Endothelial cell of hepatic sinusoid (primary cell): ENCODE results near the gene RRBP1.

Experiments
- in situ Hi-C: cut with HindIII; loops from 2 replicates; pipeline ENCODE4 v1.10.0; 2017; ENCODE audit warnings: low sequenced_read_pairs

RRBP1 gene

DNA sequence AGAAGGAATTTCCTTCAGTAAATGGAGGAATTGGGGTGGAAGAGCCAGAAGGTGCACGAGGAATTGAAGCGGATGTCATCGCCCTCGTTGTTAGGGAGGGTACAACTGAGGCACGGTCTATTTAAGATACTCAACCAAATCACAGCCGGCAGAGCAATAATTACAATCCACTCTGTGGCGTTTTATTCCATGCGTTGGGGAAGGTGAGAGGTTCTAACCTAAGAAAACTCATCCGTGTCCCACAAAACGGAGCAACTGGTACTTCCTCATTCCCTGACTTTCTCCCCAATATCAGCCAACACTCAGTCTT lies 802 bp upstream of the RRBP1 start:
- in situ Hi-C loops, result no loop called here

DNA sequence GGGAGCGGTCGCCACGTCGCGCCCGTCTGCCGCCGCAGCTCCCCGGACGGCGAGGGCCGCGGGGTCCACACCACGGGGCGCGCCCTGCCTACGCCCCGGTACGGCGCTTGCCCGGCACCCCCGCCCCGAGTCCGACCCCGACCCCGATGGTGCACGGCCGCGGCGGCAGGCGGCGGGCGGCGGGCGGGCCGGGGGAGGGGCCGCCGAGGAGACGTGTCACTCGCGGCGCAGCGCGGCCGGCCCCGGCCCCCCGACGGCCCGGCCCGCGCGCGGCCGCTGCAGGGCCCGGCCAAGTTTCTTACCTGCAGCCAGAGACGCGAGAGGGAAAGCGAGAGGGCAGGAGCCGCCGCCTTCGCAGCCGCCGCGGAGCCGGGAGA lies 328 bp downstream of the RRBP1 start:
- in situ Hi-C loops, result no loop called here

DNA sequence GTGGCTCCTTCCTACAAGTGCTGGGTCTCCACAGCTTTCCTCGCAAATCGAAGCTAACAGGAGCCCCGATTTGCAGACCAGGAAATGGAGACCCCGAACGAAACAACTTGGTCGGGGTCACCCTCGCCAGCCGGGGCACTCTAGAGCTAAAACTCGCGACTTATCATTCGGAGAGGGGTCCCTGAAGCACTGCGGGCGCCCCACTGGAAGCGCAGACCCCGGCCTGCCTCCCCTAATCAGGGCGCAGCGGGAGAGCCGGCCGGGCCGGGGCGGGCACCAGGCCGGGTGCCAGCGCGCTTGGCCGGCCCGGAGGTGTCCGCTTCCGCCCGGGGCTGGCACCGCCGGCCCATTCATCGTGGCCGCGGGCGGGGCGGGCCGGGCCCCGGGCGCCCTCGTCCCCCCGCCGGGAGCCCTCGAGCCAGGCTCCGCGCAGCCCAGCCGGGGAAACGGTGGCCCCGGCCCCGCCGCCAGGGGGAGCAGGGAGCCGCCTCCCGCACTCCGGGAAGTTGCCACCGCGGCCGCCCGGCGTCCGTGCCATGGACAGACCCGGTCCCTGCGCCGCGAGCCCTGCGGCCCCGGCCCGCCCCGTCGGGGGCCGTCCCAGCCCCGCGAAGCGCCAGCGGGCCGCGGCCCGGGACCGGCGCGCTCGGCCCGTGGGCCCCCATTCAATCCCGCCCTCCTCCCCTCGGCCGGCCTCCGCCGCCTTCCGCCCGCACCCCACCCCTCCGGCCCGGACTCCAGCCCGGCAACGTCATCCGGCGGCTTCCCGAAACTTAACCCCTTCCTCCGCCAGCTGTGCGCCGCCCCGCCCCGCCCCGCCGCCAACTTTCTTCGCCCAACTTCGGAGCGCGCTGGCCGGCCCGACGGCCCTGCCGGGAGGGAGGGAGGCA lies 961 bp downstream of the RRBP1 start:
- in situ Hi-C loops, result no loop called here

DNA sequence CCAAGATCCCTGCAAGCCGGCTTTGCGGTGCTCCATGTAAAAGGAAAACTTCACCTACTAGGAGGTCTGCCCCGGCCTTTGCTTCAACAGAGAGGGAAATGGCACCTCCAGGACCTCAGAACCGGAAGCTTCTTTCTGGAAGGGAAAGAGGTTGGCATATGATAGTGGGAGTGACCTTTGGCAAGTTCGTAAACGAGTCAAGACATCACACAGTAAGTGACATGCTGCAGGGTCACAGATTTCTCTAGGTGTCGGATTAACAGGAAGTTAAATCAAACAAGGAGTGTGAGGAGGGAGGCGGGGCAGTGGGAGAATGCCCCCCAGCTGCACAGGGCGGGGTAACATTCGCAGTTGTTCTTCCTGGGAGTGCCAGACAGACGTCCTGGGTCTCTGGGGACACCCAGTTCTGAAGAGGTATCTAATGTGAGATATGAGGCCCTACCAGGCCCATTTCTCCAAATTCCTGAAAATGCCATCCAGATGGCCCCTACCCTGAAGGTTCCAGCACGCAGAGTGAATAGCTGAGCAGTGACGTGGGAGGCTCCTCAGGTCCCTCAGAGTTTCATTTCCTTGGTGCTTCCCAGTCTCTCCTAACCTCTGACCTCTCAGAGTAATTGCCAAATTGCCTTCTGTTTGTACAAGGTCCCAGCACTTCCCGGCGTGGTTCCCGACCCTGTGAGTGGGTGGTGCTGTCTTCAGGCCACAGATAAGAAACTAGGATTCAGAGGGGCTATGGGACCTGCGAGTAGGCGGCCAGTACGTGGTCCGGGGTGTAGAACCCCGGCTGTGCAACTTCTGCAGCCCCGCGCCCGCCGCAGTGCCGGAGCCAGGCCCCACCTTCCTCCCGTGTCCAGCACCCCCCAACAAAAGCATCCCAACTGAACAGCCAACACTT lies 1.9 kb downstream of the RRBP1 start:
- in situ Hi-C loops, result loop anchor here (5.0 kb wide), 1 partner anchor 88 kb away; no protein-coding TSS in a partner anchor

DNA sequence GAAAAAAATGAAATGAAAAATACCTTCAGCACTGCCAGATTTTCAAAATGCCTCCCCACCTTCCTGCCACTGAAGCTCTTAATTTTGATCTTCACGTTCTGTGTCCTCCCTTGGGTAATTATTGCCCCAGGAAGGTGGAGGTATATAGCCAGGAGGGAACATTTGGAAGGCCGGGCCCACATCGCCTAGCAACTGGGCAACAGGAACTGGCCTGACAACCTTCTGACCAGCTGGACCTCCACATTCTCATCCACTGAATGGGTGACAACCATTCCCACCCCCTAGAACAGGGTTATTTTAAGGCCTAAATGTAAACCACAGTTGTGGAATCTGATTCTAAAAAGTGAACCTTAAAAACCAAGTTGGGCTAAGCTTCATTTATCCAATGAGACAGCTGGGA lies 3.2 kb downstream of the RRBP1 start:
- in situ Hi-C loops, result loop anchor here (5.0 kb wide), 1 partner anchor 87 kb away; no protein-coding TSS in a partner anchor

DNA sequence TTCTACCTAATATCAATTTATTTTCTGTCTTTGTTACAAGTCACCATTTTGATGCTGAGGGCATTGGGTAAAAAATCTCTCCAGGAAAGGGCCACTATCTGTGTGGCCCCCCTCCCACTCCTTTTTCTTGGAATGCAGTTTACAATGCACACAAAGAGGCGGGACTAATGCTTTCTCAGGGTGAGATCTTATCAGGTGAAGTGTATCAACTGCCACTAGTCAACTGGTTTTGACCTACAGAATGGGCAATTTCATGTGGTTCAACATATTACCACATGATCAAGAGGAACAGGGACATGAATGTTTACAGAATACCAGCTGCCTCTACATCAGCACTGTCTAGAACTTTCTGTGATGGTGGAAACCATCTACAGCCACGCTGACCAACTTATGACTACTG lies 3.7 kb downstream of the RRBP1 start:
- in situ Hi-C loops, result loop anchor here (5.0 kb wide), 1 partner anchor 86 kb away; no protein-coding TSS in a partner anchor

DNA sequence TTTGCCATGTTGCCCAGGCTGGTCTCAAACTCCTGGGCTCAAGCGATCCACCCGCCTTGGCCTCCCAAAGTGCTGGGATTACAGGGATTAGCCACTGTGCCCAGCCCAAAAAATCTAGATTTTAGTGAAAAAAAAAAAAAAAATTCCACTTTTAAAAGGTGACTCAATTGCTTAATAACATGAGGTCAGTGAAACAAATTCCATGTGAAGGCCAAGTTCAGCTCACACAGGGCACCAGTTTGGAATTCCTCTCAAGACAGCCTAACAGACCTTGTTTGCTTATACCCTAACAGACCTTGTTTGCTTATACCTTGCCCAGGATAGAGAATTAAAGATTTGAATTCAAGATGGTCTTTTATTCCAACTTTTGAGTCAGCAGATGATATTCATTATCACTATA lies 5.1 kb downstream of the RRBP1 start:
- in situ Hi-C loops, result loop anchor here (5.0 kb wide), 1 partner anchor 85 kb away; no protein-coding TSS in a partner anchor

DNA sequence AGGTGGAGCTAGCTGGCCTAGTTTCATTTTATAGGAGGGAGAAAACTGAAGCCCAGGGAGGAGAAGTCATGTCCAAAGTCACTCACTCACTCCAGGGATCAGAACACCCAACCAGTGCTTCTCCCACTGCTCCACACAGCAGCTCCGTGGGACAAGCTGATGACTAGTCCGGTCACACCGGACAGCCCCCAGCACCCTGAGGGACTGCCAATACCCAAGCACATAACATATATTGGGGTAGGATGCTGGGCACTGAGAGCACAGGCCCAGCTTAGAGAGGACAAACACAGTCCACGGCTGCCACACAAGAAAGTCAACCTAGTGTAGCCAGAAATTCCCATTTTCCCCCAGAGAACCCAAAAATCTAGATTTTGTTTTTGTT lies 5.7 kb downstream of the RRBP1 start:
- in situ Hi-C loops, result loop anchor here (5.0 kb wide), 1 partner anchor 84 kb away; no protein-coding TSS in a partner anchor

DNA sequence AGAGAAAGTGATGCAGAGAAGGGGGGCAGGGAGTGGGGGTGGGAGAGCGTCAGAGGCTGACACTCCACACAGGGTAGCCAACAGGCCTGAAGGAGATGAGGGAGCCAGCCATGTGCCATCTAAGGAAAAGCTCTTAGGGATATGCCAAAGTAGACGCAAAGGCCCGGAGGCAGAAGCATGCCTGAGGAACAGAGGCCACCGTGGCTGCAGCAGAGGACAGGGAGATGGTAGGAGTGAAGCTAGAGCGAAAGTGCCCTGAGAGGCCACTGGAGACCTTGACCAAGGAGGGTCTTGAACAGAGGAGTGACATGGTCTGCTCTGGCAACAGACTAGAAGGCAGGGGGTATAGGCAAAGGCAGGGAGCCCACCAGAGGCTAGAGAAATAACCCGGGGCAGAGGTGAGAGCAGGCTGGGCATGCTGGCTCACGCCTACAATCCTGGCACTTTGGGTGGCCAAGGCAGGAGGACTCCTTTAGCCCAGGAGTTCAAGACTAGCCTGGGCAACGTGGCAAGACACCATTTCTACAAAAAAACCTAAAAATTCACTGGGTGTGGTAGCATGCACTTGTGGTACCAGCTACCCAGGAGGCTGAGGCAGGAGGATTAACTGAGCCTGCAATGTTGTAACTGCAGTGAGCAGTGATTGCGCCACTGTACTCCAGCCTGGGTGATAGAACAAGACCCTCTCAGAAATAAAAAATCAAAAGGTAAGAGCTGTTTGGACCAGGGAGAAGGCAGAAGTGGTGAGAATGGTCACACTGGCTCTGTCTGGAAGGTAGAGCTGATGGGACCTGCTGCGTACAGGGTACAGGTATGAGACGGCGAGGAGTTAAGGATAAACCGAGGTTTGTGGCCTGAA lies 6.3 kb downstream of the RRBP1 start:
- in situ Hi-C loops, result loop anchor here (5.0 kb wide), 1 partner anchor 83 kb away; no protein-coding TSS in a partner anchor

DNA sequence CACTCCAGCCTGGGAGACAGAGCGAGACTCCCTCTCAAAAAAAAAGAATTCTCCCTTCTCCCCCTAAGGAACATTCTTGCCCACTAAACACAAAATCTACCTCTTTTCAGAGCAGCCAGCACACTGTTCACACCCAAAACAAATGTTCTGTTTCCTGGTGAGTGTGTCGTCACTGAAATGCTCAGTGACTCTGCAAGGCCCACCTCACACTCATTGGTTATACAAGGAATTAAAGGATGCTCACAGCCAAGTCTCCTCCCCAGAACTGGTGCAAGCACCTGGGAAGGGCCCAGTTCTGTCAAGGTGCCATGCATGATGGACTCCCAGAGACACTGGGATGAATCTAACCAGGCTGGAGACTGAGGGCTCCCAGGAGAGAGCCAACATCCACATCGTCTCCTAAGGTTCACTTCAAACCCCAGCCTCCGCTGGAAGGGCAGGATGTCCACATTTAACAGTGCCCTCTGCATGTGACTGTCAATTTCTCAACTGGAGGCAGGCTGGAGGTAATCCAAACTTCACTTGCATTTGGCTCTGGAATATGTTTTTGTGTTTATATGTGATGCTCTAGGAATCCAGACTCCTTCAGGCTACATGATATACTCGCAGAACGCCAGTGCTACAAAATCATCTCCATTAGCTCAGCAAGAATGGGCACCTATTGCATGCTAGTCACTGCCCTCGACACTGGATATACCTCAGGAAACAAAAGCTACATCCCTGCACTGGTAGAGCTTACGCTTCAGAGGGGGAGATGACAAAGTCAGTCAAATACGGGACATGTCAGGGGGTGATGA lies 7.1 kb downstream of the RRBP1 start:
- in situ Hi-C loops, result loop anchor here (5.0 kb wide), 1 partner anchor 83 kb away; no protein-coding TSS in a partner anchor

DNA sequence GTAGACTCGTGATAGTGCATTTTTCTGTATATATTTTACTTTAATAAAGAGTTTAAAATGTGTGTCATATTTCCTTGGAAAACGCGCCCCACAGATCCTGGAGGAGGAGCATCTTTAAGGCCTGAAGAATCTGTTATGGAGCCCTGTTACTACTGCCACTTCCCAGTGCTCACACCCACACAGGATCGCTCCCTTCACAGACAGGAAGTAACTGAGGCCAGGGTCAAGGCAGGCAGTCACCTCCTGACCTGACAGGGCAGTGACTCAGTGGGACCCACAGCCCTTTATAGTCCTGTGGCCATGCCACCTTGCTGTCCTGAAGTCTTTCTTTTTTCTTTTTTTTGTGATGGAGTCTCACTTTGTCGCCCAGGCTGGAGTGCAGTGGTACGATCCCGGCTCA lies 9.0 kb downstream of the RRBP1 start:
- in situ Hi-C loops, result no loop called here

DNA sequence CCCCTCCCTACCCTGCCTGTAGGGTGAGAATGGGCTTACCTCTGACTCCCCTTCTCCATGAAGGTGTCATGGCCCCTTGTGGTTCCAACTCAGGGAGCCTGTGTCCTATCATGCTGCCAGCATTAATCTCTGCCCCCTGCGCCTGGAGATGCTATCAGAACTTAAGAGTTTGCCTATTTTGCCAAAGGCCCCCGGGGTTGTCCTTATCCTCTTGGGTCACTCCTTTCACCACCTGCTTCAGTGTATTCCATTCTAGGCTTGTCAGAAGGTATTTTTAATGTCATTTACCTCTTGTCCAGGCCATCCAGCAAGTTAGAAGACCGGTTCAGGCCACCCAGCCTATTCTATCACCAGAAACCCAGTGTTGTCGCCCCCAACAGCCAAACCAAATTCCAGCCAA lies 10.5 kb downstream of the RRBP1 start:
- in situ Hi-C loops, result no loop called here

DNA sequence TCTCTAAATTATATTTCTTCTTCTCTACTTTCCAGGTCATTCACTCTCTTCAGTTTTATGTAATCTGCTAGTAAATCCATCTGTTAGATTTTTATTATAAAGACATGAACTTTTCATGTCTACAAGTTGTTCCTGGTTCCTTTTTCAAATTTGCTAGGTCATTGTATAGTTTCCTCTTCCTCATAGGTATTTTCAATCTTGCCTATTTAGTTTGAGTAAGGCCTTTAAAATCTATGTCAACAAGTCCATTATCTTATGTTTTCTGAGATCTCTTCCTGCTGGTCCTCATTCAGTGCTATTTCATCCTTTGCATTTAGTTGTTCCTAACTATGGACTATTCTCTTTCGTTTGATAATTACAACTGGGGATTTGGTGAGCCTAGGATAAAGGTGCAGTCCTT lies 11.0 kb downstream of the RRBP1 start:
- in situ Hi-C loops, result no loop called here

DNA sequence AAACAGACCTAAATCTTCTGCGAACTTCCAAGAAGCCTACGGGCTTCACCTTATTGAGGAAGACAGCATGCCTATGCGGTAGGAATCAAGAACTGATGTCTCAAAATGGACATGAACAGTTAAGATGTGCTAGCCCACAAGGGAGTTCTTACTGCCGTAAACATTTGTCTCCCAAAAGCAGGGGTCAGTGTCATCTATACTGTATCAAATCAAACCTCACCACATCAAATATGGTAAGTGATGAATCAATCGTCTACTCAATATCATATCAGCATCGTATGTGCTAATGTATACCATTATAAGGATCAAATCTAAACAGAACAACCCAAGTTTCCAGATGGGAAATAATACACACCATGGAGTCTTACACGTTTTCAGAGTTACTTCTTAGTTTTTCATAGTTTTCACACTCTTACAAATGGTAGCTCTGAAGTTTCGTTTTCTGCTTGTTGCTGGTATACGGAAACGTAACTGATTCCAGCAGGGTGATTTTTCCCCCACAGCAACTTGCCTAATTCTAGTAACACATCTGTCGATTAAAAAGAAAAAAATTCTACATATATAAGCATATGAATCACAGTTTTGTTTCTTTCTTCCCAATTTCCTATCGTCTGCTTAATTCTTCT lies 12.6 kb downstream of the RRBP1 start:
- in situ Hi-C loops, result no loop called here

DNA sequence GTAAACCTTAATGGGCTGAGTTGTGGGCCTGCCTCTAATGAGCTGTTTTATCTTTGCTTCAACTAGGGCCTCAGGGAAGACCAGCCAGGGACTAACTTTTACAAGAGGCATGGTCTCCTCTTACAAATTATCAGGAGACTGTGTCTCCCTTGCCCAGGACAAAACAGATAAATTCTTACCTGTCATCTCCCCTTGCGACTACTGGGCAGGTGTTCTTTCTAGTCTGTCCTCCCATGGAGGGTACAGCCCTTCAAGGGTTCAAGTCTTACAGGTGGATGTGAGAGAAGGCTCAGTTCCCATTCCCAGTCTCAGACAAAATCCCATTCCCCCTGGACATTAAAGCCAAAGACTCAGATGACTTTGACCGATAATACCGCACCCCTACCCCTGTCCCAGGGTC lies 13.6 kb downstream of the RRBP1 start:
- in situ Hi-C loops, result no loop called here

DNA sequence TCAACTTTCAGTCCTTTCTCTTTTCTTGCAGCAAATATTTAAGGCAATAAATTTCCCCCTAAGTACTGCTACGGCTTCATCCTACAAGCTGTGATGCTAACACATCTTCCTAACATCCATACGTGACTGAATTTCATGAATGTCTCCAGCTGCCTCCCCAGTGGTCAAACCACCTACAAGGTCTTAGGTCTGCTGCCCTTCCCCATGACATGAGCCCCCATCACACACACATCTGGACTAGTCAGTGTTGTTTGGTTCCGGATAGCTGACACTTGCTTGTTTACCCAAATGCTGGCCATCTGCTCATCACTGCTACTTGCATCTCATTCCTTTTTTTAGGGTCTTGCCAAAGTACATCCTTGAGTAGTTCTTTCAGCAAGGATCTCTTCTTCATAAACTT lies 14.6 kb downstream of the RRBP1 start:
- in situ Hi-C loops, result no loop called here

DNA sequence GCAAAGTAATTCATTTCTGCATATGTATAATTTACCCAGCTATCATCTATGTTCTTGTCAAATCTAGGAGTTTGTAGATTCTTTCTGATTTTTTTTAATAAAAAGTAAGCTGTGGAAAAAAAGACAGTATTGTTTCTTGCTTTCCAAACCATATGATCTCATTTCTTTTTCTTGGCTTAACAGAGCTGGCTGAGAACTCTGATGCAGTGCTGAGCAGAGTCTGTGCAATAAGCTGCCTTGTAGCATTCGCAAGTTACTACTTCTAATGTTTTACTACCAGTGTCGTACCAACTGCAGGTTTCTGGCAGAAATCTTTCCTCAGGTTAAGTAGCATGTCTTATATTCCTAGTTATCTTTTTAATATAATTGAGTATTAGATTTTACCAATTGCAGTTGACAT lies 15.6 kb downstream of the RRBP1 start:
- in situ Hi-C loops, result no loop called here

DNA sequence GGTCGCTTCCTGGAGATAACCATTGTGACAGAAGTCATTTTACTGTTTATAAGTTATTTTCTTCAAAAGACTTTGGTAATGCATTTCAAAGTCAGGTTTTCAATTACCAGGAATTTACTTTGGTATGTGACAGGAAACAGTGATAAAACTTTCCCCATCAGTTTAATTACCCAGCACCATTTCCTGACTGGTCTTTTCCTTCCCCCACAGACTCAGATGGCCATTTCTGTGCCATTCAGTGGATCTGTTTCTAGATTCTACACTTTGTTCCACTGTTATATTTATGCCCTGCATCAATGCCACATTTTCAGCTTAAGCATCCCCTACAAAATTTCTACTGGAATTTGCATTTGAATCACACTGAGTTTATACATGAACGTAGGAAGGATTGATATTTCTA lies 16.3 kb downstream of the RRBP1 start:
- in situ Hi-C loops, result no loop called here

DNA sequence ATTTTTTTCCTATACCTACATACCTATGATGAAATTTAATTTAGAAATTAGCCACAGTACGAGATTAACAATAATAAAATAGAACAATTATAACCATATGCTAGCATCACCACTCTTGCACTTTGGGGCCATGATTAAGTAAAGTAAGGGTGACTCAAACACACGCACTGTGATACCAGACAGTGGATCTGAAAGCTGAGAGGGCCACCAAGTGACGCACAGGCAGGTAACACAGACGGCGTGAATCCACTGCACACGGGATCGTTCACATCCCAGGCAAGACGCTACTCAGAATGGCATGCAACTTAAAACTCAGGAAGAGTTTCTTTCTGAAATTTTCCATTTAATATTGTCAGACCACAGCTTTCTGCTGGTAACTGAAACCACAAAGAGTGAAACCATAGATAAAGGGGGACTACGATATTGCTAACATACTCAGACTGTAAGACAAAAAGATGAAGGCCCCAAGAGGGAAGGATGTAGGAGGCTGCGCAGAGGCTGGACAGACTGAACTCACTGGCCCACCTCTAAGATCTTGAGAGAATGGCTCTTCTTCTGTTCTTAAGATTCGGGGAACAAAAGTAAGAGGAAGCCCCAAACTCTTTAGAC lies 17.9 kb downstream of the RRBP1 start:
- in situ Hi-C loops, result no loop called here
